Inflammatory macrophage treated with lipopolysaccharide for 1 hour (primary cell): ENCODE measurements around the gene SPDYE4.

Experiments
- DNase-seq, 2 donors: peaks; one replicate each; pipeline ENCODE4 v3.0.0-alpha.2; 2020 to 2022

Gene SPDYE4

DNA sequence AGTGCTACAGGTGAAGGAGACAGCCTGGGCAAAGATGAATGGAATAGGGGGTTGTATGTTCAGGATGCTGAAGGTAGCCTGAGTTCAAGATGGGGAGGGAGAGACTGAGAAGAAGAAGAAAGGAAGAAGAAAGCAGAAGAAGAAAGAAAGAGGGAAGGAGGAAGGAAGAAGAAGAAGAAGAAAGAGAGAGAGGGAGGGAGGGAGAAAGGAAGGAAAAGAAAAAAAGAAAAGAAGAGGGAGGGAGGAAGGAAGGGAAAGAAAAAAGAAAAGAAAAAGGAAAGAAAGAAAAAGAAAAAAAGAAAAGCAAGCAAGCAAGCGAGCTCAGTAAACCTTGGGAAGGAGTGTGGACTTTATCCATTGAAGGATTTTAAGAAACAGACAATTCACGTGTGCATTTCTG lies 21.6 kb downstream of the SPDYE4 start:
- DNase-seq = no peak

DNA sequence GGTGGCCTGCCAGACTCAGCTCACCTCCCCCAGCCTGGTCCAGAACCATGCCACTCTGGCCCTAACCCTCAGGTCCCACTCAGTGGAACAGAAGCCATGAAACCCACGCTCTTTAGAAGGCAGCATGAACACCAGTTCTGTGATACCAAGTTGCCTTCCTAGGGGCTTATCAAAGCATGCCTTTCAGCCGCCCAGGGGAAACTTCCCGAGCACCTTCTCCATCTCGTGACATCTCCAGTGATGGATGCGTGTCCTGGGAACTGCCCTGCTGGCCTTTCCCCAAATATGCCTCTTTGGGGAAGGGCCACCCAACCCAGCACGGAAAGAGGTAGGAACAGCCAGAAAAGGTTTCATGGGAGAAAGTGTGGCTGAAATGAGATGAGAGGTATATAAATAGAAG lies 22.0 kb downstream of the SPDYE4 start:
- no peak for DNase-seq

DNA sequence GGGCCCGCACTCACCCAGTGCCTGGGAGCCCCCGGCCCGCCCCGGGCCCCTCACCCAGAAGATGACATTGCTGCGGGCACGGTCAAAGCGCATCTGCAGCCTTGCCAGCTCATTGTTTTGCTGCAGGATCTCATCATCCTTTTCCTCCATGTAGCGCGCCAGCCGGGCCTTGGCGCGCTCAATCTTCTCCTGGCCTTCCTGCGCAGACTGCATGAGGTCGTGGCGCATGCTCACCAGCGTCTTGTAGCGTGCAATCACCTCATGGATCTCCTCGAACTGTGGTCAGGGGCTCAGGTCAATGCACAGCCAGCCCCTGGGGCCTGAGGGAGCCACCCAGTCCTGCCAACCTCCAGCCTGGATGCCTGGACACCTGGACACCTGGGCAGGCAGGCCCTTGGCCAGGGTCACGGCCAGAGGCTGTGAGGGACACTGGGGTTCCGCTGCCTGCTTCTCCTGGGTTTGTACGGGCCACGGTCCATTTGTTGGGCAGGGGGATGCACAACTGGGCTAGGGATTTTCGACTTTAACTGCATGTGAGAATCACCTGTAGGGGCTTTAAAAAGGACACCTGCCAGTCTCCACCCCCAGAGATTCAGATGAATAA lies 22.9 kb downstream of the SPDYE4 start:
- DNase-seq = no peak

DNA sequence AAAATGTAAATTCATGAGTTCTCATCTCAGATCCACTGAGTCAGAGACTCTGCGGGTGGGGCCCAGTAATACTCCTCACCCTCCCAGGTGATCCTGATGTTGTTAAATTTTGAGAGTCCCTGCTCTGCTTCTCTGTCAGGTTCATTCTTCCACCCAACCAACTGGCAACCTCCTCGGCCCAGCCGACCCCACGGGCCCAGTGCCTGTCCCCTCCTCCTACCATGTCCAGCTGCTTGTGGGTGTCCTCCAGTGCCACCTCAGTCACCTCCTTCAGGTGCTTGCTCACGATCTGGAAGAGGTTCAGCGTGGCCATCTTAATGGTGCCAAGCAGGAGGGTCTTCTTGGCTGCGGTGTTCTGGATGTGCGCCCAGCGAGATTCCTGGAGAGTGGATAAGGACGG lies 23.5 kb downstream of the SPDYE4 start:
- no peak for DNase-seq

DNA sequence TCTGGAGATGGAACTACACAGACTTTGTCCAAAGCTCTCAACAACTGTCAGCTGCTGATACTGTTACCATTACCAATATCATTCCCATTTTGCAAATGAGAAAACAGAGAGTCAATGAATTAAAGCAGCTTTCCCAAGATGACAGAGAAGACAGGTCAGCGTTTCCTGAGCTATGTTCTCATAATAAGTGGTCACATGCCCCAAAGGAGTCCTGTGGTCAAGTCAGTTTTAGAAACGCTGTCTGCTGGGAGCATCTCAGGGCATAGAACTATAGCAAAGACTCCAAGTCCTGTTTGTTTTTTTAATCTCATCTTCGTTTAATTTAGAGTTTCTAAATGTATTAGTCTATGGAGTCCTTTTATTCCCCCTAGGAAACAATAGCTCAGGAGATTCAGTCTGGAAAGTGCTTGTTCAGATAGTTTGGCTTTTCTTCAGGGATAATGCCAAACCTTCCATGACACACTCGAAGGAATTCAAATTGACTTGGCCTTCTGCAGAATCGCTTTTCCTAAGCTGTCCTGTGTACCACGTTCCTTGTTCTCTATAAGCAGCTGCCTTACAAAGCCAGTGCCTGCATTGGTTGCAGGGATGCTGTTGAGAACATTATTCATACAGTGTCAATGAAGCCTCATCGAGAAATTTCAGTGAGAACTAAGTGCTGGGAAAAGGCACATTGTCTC lies 25.8 kb downstream of the SPDYE4 start:
- no peak for DNase-seq

DNA sequence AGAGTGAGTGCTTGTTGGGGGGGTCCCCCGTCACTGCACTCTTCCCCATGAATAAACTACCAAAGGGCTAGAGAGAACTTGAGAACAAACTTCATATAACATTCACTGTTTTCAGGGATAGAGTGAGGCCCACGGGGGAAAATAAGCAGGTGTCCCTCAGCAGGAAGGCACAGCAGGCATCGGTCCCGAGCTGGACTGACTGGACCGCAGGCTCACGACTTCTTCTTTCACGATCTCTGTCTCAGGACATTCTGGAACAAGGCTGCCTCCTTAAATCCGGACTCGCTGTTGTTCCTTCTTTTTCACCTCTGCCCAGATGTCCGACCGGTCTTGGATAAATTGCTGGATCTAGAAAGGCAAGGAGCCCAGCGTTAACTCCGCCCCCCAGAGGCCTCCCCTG lies 28.5 kb downstream of the SPDYE4 start:
- DNase-seq = no peak

DNA sequence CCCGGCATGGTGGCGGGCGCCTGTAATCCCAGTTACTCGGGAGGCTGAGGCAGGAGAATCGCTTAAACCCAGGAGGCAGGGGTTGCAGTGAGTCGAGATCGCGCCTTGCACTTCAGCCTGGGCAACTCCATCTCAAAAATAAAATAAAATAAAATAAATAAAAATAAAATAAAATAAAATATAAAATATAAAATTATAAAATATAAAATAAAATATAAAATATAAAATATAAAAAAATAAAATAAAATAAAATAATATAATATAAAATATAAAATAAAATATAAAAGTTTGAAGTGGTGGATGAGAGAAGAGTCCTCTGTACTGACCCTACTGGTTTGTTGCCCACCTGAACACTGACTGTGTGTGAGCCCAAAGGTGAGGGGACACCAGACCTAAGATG lies 28.9 kb downstream of the SPDYE4 start:
- DNase-seq = no peak

DNA sequence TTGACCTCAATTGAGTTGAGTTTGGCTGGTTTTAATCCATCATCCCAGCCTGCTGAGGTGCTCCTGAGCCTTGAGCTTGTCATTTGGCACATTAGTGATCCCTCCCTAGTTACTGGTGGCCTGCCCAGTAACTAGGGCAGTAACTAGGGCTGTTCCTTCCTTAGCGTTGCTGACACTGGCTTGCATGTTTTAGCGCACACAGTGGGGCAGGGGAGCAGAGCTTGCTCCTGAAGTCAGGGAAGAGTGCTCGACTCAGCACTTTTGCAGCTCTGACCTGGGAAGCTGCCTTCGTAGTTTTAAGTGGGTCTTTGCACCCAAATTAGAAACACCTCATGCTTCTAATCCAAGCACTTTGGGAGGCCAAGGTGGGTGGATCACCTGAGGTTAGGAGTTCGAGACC lies 29.4 kb downstream of the SPDYE4 start:
- no peak for DNase-seq

DNA sequence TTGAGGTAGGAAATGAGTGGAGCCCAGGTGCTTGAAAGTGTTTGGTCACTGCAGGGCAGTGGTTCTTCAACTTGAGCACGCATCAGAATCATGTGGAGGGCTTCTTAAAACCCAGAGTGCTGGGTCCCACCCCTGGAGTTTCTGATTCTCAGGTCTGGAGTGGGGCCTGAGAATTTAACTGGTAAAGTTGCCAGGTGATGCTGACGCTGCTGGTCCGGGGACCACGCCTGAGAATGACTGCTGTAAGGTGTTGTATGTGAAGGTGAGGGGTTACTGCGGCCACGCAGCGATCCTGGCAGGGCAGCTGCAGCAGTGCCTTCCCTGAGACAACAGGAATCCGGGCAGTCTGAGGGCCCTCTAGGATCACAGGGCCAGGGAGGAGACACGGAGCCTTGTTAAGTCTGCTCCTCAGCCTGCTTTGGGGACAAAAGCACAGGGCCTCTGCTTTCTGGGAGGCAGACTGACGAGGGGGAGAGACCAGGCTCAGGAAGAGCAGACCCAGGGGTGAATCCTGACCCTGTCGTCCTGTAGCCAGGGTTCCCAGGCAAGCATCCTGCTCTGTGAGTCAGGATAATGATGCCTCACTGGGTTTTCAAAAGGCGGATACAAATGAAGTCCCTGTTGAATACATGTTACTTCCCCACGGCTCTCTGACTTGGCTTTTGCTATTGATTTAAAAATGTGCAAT lies 30.0 kb downstream of the SPDYE4 start:
- DNase-seq = no peak

DNA sequence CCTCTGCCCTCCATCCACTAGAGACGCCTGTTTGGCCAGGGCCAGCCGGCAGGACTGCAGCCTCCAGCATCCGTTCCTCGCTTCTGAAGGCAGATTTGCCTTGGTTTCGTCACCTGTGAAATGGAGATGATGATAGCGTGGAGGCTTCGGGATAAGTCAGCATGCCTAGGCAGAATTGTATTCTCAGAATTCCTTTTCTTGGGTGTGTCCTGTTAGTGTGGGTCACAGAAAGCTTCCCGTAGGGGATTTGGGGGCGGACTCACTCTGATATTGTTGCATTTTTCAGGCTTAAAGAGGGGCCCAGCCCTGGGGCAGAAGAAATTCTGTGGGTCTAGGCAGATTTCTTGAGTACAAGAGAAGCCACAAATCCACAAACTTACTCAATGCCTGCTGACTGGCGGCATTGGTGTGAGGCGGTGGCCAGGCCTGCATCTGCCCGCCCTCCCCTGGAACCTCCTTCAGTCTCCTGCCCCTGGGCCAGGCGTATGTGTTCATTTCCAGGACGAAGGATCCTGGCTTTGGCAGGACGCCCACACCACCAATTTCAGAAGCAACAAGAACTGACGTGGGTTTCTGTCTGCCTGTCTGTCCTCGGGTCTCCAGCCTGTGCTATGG lies 31.3 kb downstream of the SPDYE4 start:
- DNase-seq = peak in 1 of 2 donors; percentile 35

DNA sequence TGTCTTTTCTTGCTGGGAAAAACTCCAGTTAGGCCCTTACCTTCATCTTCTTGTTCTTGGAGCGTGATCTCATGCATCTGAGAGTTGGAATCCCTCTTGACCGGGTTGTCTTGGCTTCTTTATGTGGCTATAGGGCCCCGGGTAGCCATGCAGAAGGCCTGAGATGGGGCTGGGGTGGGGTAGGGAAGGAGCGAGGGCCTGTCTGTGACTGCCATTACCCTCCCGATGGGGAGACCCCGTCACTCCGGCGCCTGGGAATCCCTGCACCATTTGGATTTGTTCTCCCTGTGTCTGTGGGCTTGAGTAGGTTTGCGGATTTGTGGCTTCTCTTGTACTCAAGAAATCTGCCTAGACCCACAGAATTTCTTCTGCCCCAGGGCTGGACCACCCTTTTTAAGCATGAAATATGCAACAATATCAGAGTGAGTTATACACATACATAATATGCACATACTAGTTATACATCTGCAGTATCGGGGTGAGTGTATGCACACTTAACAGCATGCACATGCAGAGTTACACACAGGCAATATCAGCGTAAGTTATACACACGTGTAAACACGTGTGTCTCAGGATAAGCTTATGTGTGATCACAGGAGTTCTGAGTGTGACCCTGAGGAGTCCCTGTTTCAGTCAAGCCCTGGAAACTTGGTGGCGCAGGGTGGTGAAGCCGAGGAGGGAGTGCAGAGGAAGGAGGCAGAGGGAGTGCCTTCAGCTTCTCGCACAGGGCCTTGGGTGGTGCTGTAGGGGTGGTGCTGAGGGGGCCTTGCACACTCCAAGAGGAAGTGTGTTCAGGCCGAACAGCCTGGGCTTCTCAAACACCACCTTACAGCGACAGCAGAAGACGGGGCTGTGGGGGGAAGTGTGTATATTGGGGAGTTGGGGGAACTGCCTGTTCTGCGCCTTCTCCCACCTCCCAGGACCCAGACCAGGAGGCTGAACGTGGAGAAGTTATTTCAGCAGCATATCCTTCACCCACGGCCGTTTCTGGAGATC lies 32.2 kb downstream of the SPDYE4 start:
- DNase-seq = no peak

DNA sequence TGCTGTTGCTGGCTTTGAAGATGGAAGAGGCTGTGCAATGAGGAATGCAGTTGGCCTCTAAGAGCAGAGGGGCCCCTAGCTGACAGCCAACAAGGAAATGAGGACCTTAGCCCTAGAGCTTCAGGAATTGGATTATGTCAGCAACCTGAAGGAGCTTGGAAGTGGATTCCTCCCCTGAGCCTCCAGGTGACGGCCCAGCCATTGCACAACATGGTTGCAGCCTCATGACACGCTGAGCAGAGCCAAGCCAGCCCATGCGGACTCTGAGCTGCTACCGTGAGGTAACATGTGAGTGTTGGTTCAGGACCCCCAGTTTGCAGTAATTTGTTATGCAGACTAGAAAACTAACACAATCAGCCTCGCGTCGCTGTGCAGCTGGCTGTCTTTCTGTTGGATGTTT lies 33.9 kb downstream of the SPDYE4 start:
- no peak for DNase-seq

DNA sequence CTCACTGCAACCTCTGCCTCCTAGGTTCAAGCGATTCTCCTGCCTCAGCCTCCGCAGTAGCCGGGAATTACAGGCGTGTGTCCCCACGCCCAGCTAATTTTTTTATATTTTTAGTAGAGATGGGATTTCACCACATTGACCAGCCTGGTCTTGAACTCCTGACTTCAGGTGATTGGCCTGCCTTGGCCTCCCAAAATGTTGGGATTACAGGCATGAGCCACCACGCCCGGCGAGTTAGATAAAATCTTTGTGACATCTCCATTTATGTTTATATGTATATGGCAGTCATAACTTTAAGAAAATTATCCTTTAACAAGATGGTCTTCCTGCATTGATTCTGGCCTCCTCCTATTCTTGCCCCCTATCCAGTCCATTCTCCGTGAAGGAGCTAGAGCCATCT lies 37.8 kb downstream of the SPDYE4 start:
- DNase-seq = no peak

DNA sequence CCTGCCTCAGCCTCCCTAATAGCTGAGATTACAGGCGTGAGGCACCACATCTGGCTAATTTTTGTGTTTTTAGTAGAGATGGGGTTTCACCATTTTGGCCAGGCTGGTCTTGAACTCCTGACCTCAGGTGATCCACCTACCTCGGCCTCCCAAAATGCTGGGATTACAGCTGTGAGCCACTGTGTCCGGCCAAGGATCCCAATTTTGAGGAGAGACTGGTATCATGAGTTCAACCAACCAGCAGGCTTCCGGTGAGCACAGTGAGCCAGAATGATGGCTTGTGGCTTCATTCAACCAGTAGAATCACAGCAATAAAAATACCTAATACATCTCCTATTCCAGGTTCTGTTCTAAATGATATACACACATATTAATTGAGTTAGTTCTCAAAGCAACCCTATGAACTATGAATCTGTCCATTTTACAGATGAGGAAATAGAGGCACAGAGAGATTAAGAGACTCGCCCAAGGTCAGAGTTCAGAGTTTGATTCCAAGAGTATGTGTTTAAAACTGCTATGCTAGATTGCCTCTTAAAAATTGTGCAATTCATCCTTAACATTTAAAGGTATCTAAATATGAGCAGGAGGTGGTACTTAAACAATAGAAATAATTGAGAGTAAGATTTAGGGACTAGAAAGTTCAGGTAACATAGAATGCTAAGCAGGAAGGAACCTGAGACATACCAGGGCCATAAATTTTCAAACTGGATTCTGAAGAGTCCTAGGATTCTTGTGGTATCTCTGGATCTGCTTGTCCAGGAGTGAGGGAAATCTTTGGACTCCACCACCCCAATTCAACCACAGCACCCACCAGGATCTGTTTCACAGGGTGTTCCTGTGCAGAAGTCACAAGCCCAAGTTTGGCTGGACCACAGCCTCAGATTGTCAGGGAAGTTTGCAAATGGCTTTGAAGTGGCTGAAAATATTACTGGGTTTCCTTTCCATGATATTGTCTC lies 38.8 kb downstream of the SPDYE4 start:
- no peak for DNase-seq

DNA sequence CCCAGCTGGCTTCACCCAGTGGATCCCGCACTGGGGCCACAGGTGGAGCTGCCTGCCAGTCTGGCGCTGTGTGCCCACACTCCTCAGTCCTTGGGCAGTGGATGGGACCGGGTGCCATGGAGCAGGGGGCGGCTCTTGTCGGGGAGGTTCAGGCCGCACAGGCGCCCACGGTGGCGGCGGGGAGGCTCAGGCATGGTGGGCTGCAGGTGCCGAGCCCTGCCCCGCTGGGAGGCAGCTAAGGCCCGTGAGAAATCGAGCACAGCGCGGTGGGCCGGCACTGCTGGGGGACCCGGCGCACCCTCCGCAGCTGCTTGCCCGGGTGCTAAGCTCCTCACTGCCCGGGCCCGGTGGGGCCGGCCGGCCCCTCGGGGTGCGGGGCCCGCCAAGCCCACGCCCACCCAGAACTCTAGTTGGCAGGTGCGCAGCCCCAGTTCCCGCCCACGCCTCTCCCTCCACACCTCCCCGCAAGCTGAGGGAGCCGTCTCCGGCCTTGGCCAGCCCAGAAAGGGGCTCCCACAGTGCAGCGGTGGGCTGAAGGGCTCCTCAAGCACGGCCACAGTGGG lies 40.3 kb downstream of the SPDYE4 start:
- no peak for DNase-seq

DNA sequence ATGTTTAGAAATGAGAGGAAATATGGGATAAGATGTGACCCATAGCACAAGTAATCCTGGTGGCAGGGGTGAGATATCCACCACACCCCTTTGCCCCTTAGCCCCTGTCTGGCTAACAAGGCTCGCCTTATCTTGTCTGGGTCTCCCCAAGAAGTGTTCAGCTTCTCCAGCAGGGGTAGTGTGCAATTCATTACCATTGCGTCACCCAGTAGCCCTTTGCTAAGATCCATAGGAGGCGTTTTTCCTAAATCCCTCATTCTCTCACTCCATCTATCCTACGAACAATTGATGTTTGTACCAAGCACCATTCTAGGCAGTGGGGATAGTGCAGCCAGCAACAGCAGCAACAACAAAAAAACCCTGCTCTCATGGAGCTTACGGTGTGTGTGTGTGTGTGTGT lies 44.5 kb downstream of the SPDYE4 start:
- DNase-seq = no peak

DNA sequence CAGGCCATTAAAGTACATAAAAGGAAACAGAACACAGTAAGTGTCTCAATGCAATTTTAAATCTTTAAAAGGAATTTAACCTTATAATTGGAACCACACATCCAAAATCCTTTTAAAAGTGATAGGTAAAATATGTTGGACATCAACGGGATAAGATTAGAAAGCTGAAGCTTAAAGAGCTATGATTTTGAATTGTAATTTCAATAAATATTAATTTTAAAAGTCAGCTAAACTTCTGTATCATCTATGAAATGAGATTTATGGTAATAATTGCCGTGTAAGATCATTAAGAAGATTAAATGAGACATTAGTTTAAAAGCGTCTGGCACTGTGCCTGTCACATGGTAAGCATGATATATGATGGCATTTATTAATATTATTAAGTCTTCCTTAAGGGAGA lies 45.0 kb downstream of the SPDYE4 start:
- DNase-seq = no peak

DNA sequence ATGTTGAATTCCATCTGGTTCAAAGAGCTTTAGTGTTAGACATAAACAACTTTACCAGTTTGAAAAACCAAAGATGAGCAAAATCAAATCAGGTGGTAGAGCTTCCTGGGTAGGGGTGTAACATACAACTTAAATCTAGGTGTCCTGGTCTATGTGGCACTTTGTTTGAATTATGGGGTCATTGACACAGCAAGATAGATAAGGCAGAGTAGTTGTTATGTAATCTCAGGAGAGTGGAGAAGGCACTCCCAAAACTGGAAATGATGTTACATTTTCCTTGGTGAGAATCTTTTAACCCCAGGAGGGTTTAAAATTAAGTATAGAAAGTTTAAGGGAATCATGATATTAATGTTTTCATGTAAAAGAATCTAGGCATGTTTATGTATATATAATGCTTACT lies 45.6 kb downstream of the SPDYE4 start:
- no peak for DNase-seq

DNA sequence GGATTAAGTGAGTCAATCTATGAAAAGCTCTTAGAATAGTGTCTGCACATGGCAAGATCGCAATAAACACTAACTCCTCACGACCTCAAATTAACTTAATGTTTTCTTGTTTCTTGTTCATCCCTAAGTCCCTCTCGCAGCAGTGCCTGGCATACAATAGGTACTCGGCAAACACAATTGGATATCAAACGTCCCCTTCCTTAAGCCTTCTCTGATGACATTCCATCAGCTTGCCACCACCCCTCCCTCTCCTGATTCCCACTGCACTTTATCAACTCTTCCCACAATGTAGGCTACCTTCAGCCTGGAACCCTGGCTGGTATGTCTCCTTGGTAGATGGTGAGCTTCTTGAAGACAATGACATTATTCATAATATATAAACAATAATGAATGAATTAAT lies 47.1 kb downstream of the SPDYE4 start:
- no peak for DNase-seq

DNA sequence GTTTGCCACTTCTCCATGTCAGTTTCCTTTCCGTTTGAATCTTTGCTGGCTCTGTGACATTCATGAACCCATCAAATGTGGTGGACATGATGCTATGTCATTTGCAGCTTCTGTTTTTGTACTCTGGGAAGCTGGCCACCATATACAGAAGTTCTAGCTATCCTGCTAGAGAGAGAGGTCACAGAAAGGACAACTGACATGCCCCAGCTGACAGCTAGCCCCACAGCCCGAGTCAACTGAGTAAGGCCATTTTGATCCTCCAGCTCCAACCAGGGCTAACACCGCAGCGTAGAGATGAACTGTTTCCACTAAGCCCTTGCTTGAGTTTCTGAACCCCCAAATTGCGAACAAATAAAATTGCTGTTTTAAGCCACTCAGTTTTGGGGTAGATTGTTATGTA lies 47.5 kb downstream of the SPDYE4 start:
- DNase-seq = no peak

DNA sequence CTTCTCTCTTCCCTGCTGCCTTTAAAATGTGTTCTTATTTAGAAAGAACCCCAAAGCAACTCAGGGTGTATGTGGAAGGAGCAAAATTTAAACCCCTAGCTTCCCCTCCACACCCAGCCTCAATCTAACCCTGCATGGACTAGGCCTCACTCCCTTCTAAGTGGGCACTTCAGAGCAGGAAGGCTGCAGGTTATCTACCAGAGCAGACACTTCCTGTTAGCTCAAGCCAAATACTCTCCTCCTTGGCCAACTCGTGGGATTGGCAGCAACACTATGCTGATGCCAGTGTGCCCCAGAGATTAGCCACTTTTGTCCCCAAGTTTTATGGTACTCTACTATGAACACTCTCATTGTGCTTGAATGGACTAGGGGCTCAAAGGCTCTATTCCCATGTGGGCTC lies 49.3 kb downstream of the SPDYE4 start:
- no peak for DNase-seq
